Measurements from ENCODE around the gene DISP2. TPM values are rescaled to one million over a fixed set of nuclear protein-coding genes. Genes with fewer than 3 reads are reported as not detected.
A peak's percentile ranks its signal among the peaks of the same experiment; 100 is the strongest.

The DISP2 gene
- total and polyA plus RNA-seq, 9 of the 15 experiments (the other 6 are each of a cell fraction or from before 2014, with no cell fraction given), result 0.06 to 0.89 (median 0.15) TPM; not detected in 1

DNA sequence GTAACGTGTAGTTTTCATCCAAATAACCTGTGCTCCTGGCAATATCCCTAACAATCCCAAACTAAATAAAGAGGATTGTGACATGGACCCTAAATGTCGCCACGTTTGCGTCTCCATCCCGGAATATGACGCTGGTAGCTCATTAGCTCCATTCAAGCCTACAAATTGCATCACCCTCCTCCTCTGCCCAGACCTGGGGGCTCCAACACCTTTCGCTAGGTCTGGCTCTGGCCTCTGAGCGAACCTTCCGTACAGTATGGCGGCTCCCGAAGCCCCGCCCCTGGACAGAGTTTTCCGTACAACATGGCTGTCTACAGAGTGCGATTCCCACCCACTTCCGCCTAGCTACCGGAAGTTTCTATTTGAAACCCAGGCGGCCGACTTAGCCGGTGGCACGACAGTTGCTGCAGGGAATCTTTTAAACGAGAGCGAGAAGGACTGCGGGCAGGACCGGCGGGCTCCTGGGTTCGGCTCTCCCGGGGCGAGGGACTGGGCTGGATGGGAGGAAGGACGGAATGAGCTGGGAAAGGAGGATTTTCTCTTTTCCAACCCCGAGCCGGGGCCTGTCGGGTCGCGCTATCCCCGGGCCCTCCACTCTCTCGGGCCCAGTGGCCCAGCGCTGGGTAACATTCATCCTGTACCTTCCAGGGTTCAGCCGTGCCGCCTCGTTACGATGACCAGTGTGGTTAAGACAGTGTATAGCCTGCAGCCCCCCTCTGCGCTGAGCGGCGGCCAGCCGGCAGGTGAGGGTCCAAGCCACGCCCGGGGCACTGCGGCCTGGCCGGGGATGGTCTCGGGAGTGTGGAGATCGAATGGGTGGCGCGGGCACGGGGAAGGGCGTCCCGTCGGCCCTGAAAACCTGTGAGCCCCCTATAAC, 24.8 kb downstream of the DISP2 start, which contains the start of gene KNSTRN (continued):
- TF ChIP-seq MLLT1 (IDR thresholded peaks at IDR 0.05) (no peak), CEBPB (tag; IDR thresholded peaks at IDR 0.05) (0 out of 2 replicates have a peak, but pooled peaks have one; percentile 22), MCM5 (IDR thresholded peaks at IDR 0.05; ENCODE audit: low read depth) (no peak), TCF3 (CRISPR knock-in tag; IDR thresholded peaks at IDR 0.05) (no peak), ZNF280B (CRISPR knock-in tag; IDR thresholded peaks at IDR 0.05) (no peak), TEAD2 (tag; IDR thresholded peaks at IDR 0.05) (no peak), RFX1 (IDR thresholded peaks at IDR 0.05) (no peak), KDM5B (IDR thresholded peaks at IDR 0.05; ENCODE audit: insufficient replicate concordance, low read depth, low read length) (peak; percentile 33), ELF1 (tag; IDR thresholded peaks at IDR 0.05) (peak; percentile 77), ZMIZ1 (IDR thresholded peaks at IDR 0.05; ENCODE audit: low read depth in 2 of 2, low read length in 2 of 2) (no peak), FOXJ3 (CRISPR knock-in tag; IDR thresholded peaks at IDR 0.05) (no peak), ARID4B (CRISPR knock-in tag; IDR thresholded peaks at IDR 0.05) (no peak), ZC3H4 (CRISPR knock-in tag; IDR thresholded peaks at IDR 0.05; ENCODE audit: borderline replicate concordance) (no peak), LARP7 (IDR thresholded peaks at IDR 0.05) (no peak), U2AF2 (optimal IDR thresholded peaks at IDR 0.05; ENCODE audit: low read depth, low read length) (no peak), TCF7 (IDR thresholded peaks at IDR 0.05; ENCODE audit: borderline replicate concordance) (no peak), PPARD (CRISPR knock-in tag; IDR thresholded peaks at IDR 0.05) (no peak)

Data from K562 (cell line).